KOPT-K1 (cell line): ENCODE data around the gene PPTC7.
"Not testable (repeated sequence)": the region's sequence is repeated elsewhere in the genome, so short reads cannot be mapped to it uniquely, and the experiment has no call there.

ENCODE experiments used
- H3K27ac ChIP-seq: fragments of 200-600 bp; sonication (generic); 2 replicates; pipeline ENCODE4 v1.5.1; 2016; ENCODE audit warnings: antibody characterized with exemption, mild to moderate bottlenecking, low read depth, low read length; ENCODE audit not compliant: poor library complexity, severe bottlenecking
- H3K36me3 ChIP-seq: fragments of 200-600 bp; sonication (generic); 2 replicates; pipeline ENCODE4 v1.5.1; 2017; ENCODE audit warnings: antibody characterized with exemption, mild to moderate bottlenecking, low read length, moderate library complexity; ENCODE audit not compliant: insufficient read depth
- H3K9me3 ChIP-seq: fragments of 200-600 bp; sonication (generic); 2 replicates; pipeline ENCODE4 v1.5.1; 2017; ENCODE audit warnings: antibody characterized with exemption, low read length, mild to moderate bottlenecking; ENCODE audit not compliant: insufficient read depth, poor library complexity, severe bottlenecking

PPTC7 gene

DNA sequence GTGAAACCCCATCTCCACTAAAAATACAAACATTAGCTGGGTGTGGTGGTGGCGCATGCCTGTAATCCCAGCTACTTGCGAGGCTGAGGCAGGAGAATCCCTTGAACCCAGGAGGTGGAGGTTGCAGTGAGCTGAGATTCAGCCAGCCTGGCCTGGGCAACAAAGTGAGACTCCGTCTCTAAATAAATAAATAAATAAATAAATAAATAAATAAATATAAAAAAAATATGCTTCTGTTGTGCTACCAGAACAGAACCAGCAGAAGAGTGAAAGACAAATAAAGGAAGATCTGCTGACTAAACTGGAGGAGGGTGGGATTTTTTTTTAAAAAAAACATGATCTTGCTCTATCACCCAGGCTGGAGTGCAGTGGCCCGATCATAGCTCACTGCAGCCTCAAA lies 9.8 kb upstream of the PPTC7 start:
- not testable (repeated sequence) for H3K27ac ChIP-seq, H3K36me3 ChIP-seq, H3K9me3 ChIP-seq

DNA sequence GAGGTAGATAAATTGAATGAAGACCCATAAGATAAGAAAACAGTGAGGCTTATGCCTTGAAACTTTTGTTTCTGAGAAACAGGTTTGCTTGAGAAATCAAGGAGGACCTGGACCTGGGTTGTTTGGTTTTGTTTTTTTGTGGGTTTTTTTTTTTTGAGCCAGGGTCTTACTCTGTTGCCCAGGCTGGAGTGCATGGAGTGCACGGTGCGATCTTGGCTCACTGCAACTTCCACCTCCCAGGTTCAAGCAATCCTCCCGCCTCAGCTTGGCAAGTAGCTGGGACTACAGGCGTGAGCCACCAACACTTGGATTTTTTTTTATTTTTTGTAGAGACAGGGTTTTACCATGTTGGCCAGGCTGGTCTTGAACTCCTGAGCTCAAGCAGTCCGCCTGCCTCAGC lies 9.0 kb upstream of the PPTC7 start:
- Histone ChIP-seq H3K9me3 (no peaks in the 10 kb centered on the region), H3K36me3 (no peaks in the 10 kb centered on the region), H3K27ac (no peak overlapping the region)

DNA sequence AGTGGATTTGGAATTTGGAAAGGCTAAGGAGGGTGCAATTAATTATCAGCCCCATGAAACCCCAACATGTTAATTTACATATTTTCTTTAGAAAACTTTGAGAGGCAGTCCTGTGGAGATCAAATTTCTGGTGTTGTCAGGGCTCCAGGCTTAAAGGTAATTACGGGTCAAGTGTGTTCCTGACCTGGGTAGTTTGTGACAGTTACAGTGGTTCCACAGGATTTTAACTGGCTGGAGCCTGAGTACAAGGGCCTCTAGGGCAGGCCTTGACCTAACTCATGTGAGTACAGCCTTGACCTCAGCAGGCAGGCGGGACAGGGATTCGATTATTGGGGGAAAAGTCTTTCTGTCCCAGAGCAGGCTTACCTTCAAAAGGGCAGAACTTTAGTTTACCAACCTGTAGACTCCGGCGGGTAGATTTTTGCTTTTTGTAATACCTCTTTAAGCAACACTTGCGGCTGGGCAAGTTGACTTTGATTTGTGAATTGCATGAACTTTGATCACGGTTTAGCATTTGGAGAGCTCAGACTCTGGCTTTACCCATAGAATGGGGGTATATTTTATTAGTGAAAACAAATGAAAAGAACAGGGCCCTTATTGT lies 8.4 kb upstream of the PPTC7 start:
- no peak overlapping the region for H3K27ac ChIP-seq
- no peaks in the 10 kb centered on the region for H3K36me3 ChIP-seq
- no peaks in the 10 kb centered on the region for H3K9me3 ChIP-seq

DNA sequence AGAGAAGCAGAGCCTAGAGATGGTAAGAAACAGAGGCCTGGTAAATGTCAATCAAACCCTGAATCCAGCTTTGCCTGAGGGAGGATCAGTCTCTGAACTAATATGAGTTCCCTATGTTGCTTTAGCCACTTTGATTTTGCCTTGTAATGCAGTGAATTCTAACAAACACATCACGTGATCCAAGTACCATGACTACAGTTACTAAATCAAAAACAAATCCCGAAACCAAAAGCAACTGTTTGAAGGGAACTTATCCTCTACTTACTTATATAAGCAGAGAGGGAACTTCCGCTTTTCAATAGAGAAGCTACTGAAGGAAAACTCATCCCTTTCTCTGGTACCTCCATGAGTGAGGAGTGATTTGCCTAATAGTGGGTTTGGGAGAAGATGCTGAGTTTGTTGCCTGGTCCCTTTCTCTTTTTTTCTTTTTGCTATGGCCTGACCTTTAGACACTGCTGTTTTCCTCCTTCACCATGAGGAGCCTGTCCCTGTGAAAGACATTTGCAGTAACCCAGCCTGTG lies 7.7 kb upstream of the PPTC7 start:
- Histone ChIP-seq H3K9me3 (no peaks in the 10 kb centered on the region), H3K36me3 (no peaks in the 10 kb centered on the region), H3K27ac (no peak overlapping the region)

DNA sequence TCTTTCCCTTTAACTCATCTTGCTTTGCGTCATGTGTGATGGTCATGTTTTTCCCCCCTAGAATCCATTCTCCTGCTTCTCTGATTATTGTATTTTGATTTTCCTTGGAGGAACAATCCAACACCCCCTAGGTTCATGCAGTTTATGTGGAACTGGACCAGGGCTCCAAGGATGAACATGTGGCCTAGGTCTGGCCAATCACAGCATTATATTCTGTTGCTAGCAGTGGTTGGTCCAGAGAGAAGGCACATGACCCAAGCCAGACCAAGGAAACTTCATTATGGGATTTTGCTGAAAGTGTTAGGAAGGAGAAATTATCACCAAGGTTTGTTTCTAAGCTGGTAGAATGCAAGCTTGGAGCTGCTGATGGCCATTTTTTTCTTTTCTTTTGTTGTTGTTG lies 6.9 kb upstream of the PPTC7 start:
- Histone ChIP-seq H3K9me3 (no peaks in the 10 kb centered on the region), H3K36me3 (no peaks in the 10 kb centered on the region), H3K27ac (no peak overlapping the region)

DNA sequence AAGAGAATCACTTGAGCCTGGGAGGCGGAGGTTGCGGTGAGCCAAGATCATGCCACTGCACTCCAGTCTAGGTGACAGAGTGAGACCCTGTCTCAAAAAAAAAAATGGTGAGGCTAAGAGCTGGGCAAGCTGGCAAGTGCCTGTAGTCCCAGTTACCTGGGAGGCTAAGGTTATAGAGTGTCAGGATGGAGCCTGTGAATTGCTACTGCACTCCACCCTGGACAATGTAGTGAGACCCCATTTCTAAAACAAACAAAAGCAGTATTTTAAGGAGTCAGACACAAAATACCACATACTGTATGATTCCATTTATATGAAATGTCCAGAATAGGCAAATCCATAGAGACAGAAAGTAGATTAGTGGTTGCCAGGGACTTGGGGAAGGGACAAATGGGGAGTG lies 4.0 kb upstream of the PPTC7 start:
- H3K9me3 ChIP-seq, H3K36me3 ChIP-seq, H3K27ac ChIP-seq: not testable (repeated sequence)

DNA sequence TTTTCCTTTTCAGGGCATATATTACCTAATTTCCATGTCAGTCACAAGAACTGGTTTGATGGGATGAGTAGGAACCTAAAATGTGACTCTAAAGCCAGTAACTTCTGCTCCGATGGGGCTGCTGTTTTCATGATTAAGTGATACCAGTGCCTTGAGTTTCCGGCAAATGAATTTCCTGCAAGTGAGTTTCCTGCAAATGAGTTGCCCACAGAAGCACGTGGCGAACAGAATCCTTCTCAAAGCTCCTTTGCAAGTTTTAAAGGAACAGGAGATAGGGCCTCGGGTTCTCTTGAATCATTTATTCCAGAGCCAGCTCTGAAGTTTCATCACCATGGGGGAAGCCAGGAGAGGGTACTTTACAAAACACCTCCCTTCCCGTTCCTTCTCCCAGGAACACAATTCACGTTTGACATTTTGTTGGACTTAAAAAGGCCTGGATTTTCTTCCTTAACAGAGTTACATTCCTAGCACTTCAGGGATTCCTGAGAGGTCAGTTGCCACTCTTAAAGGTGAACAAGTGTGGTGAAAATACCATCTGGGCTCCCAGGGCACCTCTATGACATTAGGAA lies 2.2 kb upstream of the PPTC7 start:
- Histone ChIP-seq H3K27ac (peak overlapping the region; percentile 34), H3K9me3 (no peaks in the 10 kb centered on the region), H3K36me3 (no peaks in the 10 kb centered on the region)

DNA sequence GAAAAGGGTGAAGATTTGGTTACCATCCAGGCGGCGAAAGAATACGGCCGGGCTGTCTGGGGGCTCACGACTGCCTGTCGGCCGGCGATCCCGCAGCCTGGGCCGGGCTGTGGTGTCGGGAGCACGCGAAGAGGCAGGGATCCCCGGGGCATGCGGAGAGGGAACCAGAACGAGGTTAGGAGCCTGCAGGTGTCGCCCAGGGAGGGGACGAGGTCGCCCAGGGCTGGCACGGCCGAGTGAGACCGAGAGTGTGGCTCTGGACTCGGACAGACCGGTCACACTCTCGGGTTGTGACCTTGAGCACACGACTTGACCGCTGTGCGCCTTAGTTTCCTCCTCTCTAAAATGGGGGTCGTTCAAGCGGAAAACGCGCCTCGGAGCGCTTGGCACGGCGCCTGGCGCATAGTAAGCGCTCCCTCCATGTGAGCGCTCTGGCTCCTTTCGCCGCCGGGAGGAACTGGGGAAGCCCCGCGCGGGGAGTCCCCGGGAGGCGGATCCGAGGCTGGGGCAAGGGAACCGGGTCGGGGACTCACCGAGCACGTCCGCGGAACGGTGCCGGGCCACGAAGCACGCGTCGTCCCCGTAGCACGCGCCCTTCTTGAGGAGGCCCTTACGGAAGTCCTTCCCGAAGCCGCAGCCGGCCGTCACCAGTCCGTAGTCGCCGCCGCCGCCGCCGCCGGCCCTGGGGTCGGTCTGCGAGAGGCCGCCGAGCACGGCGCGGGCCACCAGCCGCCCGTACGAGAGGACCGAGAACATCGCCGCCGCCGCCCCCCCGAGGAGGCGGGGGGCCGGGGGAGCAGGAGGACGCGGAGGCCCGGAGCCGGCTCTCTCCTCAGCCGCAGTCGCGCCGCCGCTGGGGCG lies 612 bp downstream of the PPTC7 start:
- Histone ChIP-seq H3K9me3 (no peaks in the 10 kb centered on the region), H3K27ac (peak overlapping the region; percentile 73), H3K36me3 (no peaks in the 10 kb centered on the region)

DNA sequence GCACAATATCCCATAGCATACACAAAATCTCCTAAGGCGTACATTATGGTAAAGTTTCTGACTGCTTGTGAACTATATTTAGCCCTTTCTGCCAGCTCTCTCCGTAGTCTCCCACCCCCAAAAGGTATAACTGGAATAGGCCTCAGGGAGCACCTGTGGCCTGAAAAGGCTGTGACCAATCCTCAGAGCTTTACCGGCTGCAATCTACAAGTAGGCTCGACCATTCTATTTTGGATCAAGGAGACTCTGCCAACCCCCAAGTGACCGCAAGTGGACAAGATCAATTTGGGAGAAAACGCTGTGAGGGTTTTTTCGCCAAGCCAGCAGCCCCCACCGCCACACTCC lies 1.2 kb downstream of the PPTC7 start:
- Histone ChIP-seq H3K27ac (peak overlapping the region; percentile 73), H3K36me3 (no peaks in the 10 kb centered on the region), H3K9me3 (no peaks in the 10 kb centered on the region)

DNA sequence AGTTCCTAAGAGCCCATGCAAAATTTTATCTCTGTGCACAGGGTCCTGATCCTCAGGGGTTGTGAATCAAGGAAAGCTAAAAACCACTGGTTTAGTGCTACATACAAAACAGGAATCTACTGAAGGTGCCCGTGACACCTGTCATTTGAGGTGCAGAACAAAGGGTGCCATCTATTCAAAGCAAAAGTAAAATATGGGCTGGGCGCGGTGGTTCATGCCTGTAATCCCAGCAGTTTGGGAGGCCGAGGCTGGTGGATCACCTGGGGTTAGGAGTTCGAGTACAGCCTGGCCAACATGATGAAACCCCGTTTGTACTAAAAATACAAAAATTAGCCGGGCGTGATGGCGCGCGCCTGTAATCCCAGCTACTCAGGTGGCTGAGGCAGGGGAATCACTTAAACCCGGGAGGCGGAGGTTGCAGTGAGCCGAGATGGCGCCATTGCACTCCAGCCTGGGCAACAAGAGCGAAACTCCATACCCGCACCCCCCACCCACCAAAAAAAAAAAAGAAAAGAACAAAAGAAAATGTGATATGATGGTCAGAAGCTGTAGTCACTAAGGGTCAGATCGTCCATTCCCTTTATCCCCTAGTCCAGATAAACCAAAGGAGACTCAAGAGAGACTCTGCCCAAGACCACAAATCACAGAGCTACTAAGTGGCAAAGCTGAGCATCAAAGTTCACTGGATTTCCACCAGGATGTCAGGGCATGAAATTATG lies 3.4 kb downstream of the PPTC7 start:
- Histone ChIP-seq H3K9me3 (no peaks in the 10 kb centered on the region), H3K36me3 (no peaks in the 10 kb centered on the region), H3K27ac (no peak overlapping the region)

DNA sequence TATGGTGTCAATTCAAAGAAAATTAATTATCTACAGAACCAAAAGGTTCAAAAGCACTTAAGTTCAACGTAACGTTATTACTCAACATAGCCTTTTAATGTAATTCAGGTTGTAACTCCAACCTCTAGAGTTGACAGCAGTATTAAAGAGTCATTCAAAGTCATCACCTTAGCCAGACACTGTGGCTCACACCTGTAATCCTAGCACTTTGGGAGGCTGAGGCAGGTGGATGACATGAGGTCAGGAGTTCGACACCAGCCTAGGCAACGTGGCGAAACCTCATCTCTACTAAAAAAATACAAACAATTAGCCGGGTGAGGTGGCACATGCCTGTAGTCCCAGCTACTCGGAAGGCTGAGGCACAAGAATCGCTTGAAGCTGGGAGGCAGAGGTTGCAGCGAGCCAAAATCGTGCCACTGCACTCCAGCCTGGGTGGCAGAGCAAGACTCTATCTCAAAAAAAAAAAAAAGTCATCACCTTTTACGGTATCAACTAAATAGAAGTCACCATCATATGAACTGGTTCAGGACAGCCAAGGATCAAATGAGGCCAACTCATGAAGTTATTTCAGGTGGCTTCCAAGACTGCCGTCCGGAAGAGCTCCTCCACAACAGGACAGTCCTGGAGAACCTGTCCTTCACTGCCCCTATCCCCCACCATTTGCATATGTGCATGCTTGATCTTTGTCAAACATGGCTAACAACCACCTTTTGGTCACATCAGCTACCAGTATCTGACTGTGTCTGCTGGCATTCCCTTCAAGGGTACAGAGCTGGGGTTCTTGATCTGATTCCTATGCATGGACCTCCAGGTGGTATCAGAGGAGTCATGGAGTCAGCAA lies 4.2 kb downstream of the PPTC7 start:
- no peaks in the 10 kb centered on the region for H3K9me3 ChIP-seq
- H3K27ac ChIP-seq = no peak overlapping the region
- H3K36me3 ChIP-seq = no peaks in the 10 kb centered on the region

DNA sequence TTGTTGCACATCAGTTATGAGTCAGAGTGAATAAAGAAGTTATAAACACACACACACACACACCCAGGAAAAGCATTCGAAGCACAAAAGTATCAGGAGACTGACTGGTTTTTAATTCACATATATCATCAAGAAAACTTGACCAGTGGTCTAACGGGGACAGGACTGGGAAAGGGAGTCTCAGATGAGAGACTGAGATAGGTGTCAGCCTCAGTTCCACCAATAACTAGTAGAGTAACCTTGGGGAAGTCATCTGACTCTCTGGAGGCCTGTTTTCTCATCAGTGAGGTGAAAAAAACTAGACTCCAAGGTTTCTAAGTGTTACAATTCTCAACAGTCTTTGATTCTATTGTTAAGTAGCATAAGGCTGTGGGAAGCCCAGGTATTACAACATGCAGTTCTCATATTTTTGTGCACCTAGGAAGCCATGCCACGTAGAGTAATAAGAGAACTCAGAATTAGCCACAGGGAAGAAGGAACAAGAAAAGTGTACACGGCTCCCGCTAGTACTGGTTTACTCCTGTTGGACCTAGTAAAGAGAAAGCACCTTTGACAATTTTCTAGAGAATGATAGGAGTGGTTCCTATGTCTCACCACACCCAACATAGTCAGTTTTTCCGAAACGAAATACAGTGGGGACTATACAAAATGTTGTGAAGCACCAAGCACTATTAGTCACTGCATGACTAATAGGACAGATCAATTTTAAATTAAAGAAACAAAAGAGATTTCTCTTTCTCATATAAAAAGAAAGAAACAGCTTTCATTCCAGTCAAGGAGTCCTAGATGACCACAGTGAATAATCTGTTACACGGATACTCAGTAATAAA lies 5.0 kb downstream of the PPTC7 start:
- H3K27ac ChIP-seq = peak overlapping the region; percentile 25
- 0 out of 2 replicates have a peak, but pooled peaks cover 4% of the 10 kb centered on the region for H3K36me3 ChIP-seq
- H3K9me3 ChIP-seq = peaks cover 6% of the 10 kb centered on the region

DNA sequence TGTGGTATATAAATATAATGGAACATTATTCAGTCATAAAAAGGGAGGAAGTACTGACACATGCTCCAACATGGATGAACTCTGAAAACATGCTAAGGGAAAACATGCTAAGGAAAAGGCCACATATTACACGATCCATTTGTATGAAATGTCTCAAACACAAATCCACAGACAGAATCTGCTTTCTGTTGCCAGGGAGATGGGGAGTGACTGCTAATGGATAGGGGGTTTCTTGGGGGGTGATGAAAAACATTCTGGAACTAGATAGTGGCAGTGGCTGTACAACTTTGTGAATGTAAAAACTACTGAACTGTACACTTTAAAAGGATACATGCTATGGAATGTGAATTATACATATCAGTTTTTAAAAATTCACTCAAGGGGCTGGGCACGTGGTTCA lies 6.6 kb downstream of the PPTC7 start:
- Histone ChIP-seq H3K9me3 (peaks cover 22% of the 10 kb centered on the region), H3K36me3 (peaks cover 16% of the 10 kb centered on the region; the same call in 1 of the 2 replicates), H3K27ac (no peak overlapping the region)

DNA sequence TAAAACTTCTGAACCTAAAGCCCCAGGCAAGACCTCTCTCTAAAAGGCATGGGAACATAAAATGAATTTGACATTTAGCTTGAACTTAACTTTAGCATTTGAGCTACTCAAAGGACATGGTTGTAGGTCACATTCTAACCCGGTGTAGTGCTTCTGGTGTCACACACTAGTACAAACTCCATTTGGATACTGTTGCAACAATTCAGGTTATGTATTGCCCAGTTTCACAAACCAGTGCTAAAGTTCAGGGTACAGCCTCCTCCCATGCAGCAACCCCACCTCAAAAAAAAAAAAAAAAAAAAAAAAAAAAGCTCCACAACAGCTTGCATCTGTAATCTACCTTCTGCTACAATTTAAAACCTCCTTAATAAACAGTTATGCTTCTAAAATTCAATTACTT lies 7.8 kb downstream of the PPTC7 start:
- Histone ChIP-seq H3K9me3 (peaks cover 26% of the 10 kb centered on the region), H3K36me3 (peaks cover 17% of the 10 kb centered on the region; the same call in 1 of the 2 replicates), H3K27ac (no peak overlapping the region)
